HEK293T (cell line): ENCODE results near the gene RAB14.

Experiments
- BHLHE40 ChIP-seq: fragments of 450-650 bp; IDR thresholded peaks from 2 replicates; pipeline ENCODE4 v1.6.1; 2016; ENCODE audit warnings: mild to moderate bottlenecking, moderate library complexity, borderline replicate concordance
- HDGF ChIP-seq: fragments of 450-650 bp; IDR thresholded peaks from 2 replicates; pipeline ENCODE4 v1.6.1; 2017; ENCODE audit warnings: antibody characterized with exemption, borderline replicate concordance
- NFRKB ChIP-seq: fragments of 450-650 bp; IDR thresholded peaks from 2 replicates; pipeline ENCODE4 v1.6.1; 2016; ENCODE audit warnings: mild to moderate bottlenecking, moderate library complexity
- PKNOX1 ChIP-seq: fragments of 450-650 bp; IDR thresholded peaks from 2 replicates; pipeline ENCODE4 v1.6.1; 2016
- SP1 ChIP-seq: fragments of 450-650 bp; IDR thresholded peaks from 2 replicates; pipeline ENCODE4 v1.6.1; 2017
- SUZ12 ChIP-seq: fragments of 450-650 bp; IDR thresholded peaks from 2 replicates; pipeline ENCODE4 v1.6.1; 2016; ENCODE audit warnings: mild to moderate bottlenecking
- TARDBP ChIP-seq: fragments of 450-650 bp; IDR thresholded peaks from 2 replicates; pipeline ENCODE4 v1.6.1; 2016
- ZNF384 ChIP-seq: fragments of 450-650 bp; IDR thresholded peaks from 2 replicates; pipeline ENCODE4 v1.6.1; 2016

DNA sequence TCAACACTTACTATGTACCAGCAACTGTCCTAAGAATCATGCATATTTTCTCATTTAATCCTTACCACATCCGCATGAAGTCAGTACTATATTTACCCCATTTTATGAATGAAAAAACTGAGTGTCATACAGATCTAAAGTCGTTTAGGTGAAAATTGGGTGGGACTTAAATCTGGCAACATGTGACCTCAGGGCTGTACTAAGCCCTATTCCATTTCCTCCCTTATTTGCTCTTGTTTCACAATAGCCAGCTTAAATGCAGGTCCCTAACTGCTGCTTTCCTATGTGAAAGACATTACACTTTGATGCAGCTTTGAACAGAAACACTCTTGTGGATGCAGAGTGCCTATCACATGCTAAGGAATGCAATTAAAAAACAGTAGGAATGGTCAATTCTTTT is 2.5 kb upstream of the RAB14 start:
- no peak for TF ChIP-seq BHLHE40
- no peak for TF ChIP-seq PKNOX1
- TF ChIP-seq TARDBP: no peak
- no peak for TF ChIP-seq SUZ12
- TF ChIP-seq SP1: no peak
- no peak for TF ChIP-seq ZNF384
- TF ChIP-seq NFRKB: no peak
- no peak for TF ChIP-seq HDGF
